A549 (cell line): ENCODE data around the gene ZBED6. TPM values are rescaled to one million over a fixed set of nuclear protein-coding genes. Genes with fewer than 3 reads are reported as not detected.

ENCODE experiments used
- ATAC-seq, 2 experiments: fragments of 200-7000 bp in 1 of 2; fragments of >200 bp in 1 of 2; cut with Nextera tagmentation in 1 of 2; cut with Tn5 transposase in 1 of 2; 3 replicates each; pipeline versions ENCODE4 v1.8.0 to v1.9.1; 2018 to 2020; ENCODE audit warnings: mild to moderate bottlenecking in 1 of 2, moderate library complexity in 1 of 2
- CTCF ChIA-PET: fragments of 300-600 bp; sonication (Branson Sonifier 250); formaldehyde crosslinking; extraction: SDS; loops from one replicate; lab custom pipeline; 2021; ENCODE audit warnings: antibody characterized with exemption, inconsistent platforms; lab: Yijun Ruan, JAX
- POLR2A ChIA-PET: fragments of 350-600 bp; formaldehyde crosslinking; extraction: SDS; loops from one replicate; lab custom pipeline; 2021; ENCODE audit warnings: antibody characterized with exemption, inconsistent platforms; lab: Yijun Ruan, JAX
- DNase-seq, 2 experiments: peaks; one replicate each; pipeline versions ENCODE4 v3.0.0 to v3.0.0-alpha.2; 2011 to 2016; ENCODE audit warnings: low read depth in 1 of 2, low spot score in 1 of 2
- FAIRE-seq: peaks from 2 replicates; lab custom pipeline; 2011; peaks lifted over from hg19 to GRCh38; lab: Jason Lieb, UNC
- H3K27ac ChIP-seq, 2 experiments: fragments of >200 bp; sonication (Bioruptor Twin); formaldehyde crosslinking; 3 replicates each; pipeline ENCODE4 v1.5.1; 2016 to 2017
- H3K4me1 ChIP-seq: fragments of >200 bp; sonication (Bioruptor Twin); formaldehyde crosslinking; 3 replicates; pipeline ENCODE4 v1.6.1; 2016
- H3K4me2 ChIP-seq: fragments of >200 bp; sonication (Bioruptor Twin); formaldehyde crosslinking; 3 replicates; pipeline ENCODE4 v1.6.1; 2016
- H3K4me3 ChIP-seq: fragments of >200 bp; sonication (Bioruptor Twin); formaldehyde crosslinking; 3 replicates; pipeline ENCODE4 v1.5.1; 2016
- H3K9me3 ChIP-seq: fragments of >200 bp; sonication (Bioruptor Twin); formaldehyde crosslinking; 3 replicates; pipeline ENCODE4 v1.6.1; 2016
- BHLHE40 ChIP-seq: IDR thresholded peaks from 2 replicates; pipeline ENCODE4 v1.6.1; 2012; ENCODE audit warnings: low read depth, low read length, inconsistent platforms
- CEBPB ChIP-seq, 2 experiments: fragments of >200 bp in 1 of 2; sonication (Bioruptor Twin) in 1 of 2; formaldehyde crosslinking in 1 of 2; IDR thresholded peaks; 2 replicates each; pipeline ENCODE4 v1.6.1; 2012 to 2016
- GATA3 ChIP-seq: IDR thresholded peaks from 2 replicates; pipeline ENCODE4 v1.6.1; 2012; ENCODE audit warnings: borderline replicate concordance
- HOXB13 ChIP-seq: fragments of 250-450 bp; sonication (Bioruptor Pico); IDR thresholded peaks from 2 replicates; pipeline ENCODE4 v1.5.0; 2020; ENCODE audit warnings: low read depth, mild to moderate bottlenecking, moderate library complexity
- JUN ChIP-seq, 2 experiments: fragments of >200 bp; sonication (Bioruptor Twin); formaldehyde crosslinking; IDR thresholded peaks; 2 replicates in 1 of 2; 3 replicates in 1 of 2; pipeline ENCODE4 v1.6.1; 2016 to 2017
- MAFK ChIP-seq: fragments of 450-650 bp; IDR thresholded peaks from 2 replicates; pipeline ENCODE4 v1.6.1; 2014; ENCODE audit not compliant: partially characterized antibody
- MYC ChIP-seq: IDR thresholded peaks from 2 replicates; pipeline ENCODE4 v1.6.1; 2012; ENCODE audit warnings: mild to moderate bottlenecking, inconsistent platforms, low read length, improper control_type of control experiment, borderline replicate concordance
- PBX3 ChIP-seq: IDR thresholded peaks from 2 replicates; pipeline ENCODE4 v1.6.1; 2012
- REST ChIP-seq: fragments of 200-600 bp; sonication (generic); IDR thresholded peaks from 2 replicates; pipeline ENCODE4 v1.6.1; 2016; ENCODE audit warnings: antibody characterized with exemption, mild to moderate bottlenecking, moderate library complexity
- TP53 ChIP-seq: fragments of 250-450 bp; sonication (Bioruptor Pico); IDR thresholded peaks from 2 replicates; pipeline ENCODE4 v1.5.0; 2021; ENCODE audit warnings: mild to moderate bottlenecking, moderate library complexity
- WGBS: methylation state at CpG from one replicate; pipeline ENCODE4 v1.1.6; 2017; ENCODE audit errors: missing lambda C conversion rate; 5-methylcytosine and 5-hydroxymethylcytosine counted together
- polyA plus RNA-seq, 4 experiments: library from polyadenylated mRNA; depleted of rRNA in 3 of 4; stranded (reverse); fragments of >200 nt; fragmentation: RNase III in 1 of 4; extraction: RNeasy Plus Mini Kit Qiagen cat#74134 plus additional on column Dnase treatment in 1 of 4; gene quantifications; 2 replicates in 3 of 4; 3 replicates in 1 of 4; pipeline ENCODE4 v1.2.3, GENCODE V29; 2011 to 2017
- TF ChIP-seq, protein P1 (sequence below): fragments of >200 bp; sonication (Bioruptor Twin); formaldehyde crosslinking; IDR thresholded peaks from 3 replicates; pipeline ENCODE4 v1.6.1; 2016
- TF ChIP-seq, protein P2 (sequence below): fragments of >200 bp; sonication (Bioruptor Twin); formaldehyde crosslinking; IDR thresholded peaks from 2 replicates; pipeline ENCODE4 v1.6.1; 2016

ZBED6 gene
- polyA plus RNA-seq, 2 of the 4 experiments (the other 2 are of a cell fraction): 1.7 to 10.6 TPM

- no peak for ATAC-seq
- TF ChIP-seq MAFK (no peak), PBX3 (no peak), MYC (no peak), BHLHE40 (no peak), JUN (IDR thresholded peaks at IDR 0.05) (no peak), HOXB13 (CRISPR knock-in tag) (no peak), TP53 (no peak), CEBPB (IDR thresholded peaks at IDR 0.05) (no peak)
- TF ChIP-seq, protein P1, sequence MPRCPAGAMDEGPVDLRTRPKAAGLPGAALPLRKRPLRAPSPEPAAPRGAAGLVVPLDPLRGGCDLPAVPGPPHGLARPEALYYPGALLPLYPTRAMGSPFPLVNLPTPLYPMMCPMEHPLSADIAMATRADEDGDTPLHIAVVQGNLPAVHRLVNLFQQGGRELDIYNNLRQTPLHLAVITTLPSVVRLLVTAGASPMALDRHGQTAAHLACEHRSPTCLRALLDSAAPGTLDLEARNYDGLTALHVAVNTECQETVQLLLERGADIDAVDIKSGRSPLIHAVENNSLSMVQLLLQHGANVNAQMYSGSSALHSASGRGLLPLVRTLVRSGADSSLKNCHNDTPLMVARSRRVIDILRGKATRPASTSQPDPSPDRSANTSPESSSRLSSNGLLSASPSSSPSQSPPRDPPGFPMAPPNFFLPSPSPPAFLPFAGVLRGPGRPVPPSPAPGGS: no peak
- TF ChIP-seq, protein P2, sequence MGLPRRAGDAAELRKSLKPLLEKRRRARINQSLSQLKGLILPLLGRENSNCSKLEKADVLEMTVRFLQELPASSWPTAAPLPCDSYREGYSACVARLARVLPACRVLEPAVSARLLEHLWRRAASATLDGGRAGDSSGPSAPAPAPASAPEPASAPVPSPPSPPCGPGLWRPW: no peak
- TF ChIP-seq, all 56 proteins: peak for 0
- no peak within 1 kb of the TSS for H3K27ac ChIP-seq
- peaks cover 9% of the 10 kb centered on the region; the same call in 2 of the 3 replicates for H3K4me1 ChIP-seq
- DNase-seq: no peak
- H3K9me3 ChIP-seq: no peaks in the 10 kb centered on the region
- POLR2A ChIA-PET: no interaction called here
- H3K4me2 ChIP-seq: no peak within 1 kb of the TSS
- CTCF ChIA-PET: interaction anchor here (0.7 to 1.8 kb wide), 5 partner anchors 11 to 632 kb away, joined by 3 to 7 read pairs (median 3); no protein-coding TSS in a partner anchor
- FAIRE-seq: no peak
- no peak within 1 kb of the TSS for H3K4me3 ChIP-seq
- WGBS: 63% methylated on average over 16 of the region's 16 CpGs
Observed at GRCh38 chr1:203765029-203765837, 30.2 kb upstream of the ZBED6 start, which contains the start of gene LAX1. Gene LAX1, plus strand, starts transcription at chr1:203765183. Its CDS starts 383 bp downstream, at chr1:203765566.

DNA sequence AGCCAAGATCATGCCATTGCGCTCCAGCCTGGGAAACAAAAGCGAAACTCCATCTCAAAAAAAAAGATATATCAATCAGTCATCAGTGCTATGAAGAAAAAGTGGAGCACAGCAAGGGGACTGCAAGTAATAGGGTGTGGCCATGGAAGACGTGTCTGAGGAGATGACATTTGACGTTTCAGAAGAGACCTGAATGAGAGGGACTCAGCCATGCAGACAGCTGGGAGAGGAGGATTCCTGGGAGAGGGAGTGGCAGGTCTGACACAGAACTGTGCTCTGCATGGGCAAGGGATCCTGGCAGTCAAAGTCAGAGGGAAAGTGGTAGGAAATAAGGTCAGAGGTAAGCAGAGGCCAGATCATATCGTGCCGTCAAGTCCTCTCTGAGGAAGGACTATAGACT is 27.2 kb upstream of the ZBED6 start:
- POLR2A ChIA-PET: no interaction called here
- 72% methylated on average over 6 of the region's 6 CpGs for WGBS

More for the DNA sequence above, 27.2 kb upstream of the ZBED6 start:
- no peak for DNase-seq
- H3K27ac ChIP-seq: no peak overlapping the region
- peaks cover 9% of the 10 kb centered on the region; the same call in 2 of the 3 replicates for H3K4me1 ChIP-seq
- H3K4me2 ChIP-seq: no peak overlapping the region
- no peak for FAIRE-seq
- no peaks in the 10 kb centered on the region for H3K9me3 ChIP-seq
- CTCF ChIA-PET: interaction anchor here (1.9 kb wide), 1 partner anchor 9 kb away, joined by 4 read pairs; no protein-coding TSS in a partner anchor
- no peak for TF ChIP-seq GATA3
- TF ChIP-seq REST: no peak
- no peak for TF ChIP-seq PBX3
- TF ChIP-seq BHLHE40: no peak
- no peak for ATAC-seq
- H3K4me3 ChIP-seq: no peak overlapping the region
